ENCODE data around the gene ARID2. TPM values are rescaled to one million over a fixed set of nuclear protein-coding genes. Genes with fewer than 3 reads are reported as not detected.

The ARID2 gene
- polyA plus RNA-seq, 1 donor (not counting 4 experiments of a cell fraction or from before 2014, with no cell fraction given): 15.1 TPM

- H3K4me3 ChIP-seq (ENCODE audit: control insufficient read depth in 2 of 3, extremely low read depth in 1 of 3, insufficient read depth in 2 of 3, low read depth in 1 of 3, low read length in 3 of 3): no peak overlapping the region
- dilution Hi-C loops (cut with MboI; ENCODE audit: extremely low pct_ligation_motif_present, low sequenced_read_pairs): no loop called here
- peaks cover 46% of the 10 kb centered on the region for H3K79me2 ChIP-seq (ENCODE audit: control insufficient read depth, insufficient read depth, low read length)
- no peaks in the 10 kb centered on the region for H3K27me3 ChIP-seq (ENCODE audit: control insufficient read depth, extremely low read depth, insufficient read depth, low read length)
- H3K9me1 ChIP-seq (ENCODE audit: control insufficient read depth, extremely low read depth, insufficient read depth, low read length): no peaks in the 10 kb centered on the region
- H3K27ac ChIP-seq (ENCODE audit: control insufficient read depth, insufficient read depth, low read length): no peak overlapping the region
- no peak for FAIRE-seq
- no peaks in the 10 kb centered on the region for H3K9me3 ChIP-seq (ENCODE audit: control insufficient read depth, low read depth, low read length)
- H3K36me3 ChIP-seq (ENCODE audit: control insufficient read depth in 2 of 2, extremely low read depth in 1 of 2, insufficient read depth in 2 of 2, low read length in 2 of 2): no peaks in the 10 kb centered on the region
- H2AFZ ChIP-seq (ENCODE audit: control insufficient read depth, low read length): no peak overlapping the region
- H4K20me1 ChIP-seq (ENCODE audit: control insufficient read depth, extremely low read depth, insufficient read depth, low read length): no peaks in the 10 kb centered on the region
- H3K9ac ChIP-seq (ENCODE audit: control insufficient read depth, extremely low read depth, insufficient read depth, low read length): no peak overlapping the region
- H3K4me2 ChIP-seq (ENCODE audit: control insufficient read depth, extremely low read depth, insufficient read depth, low read depth, low read length): no peak overlapping the region
- no peak for TF ChIP-seq CTCF (optimal IDR thresholded peaks at IDR 0.05 in 1 of 3, IDR thresholded peaks at IDR 0.05 in 1 of 3, conservative IDR thresholded peaks at IDR 0.05 in 1 of 3; ENCODE audit: extremely low read depth in 1 of 3, insufficient read depth in 2 of 3, low read length in 3 of 3)
- no peak for DNase-seq (ENCODE audit: low read depth, low spot score)
- peaks cover 3% of the 10 kb centered on the region for H3K4me1 ChIP-seq (ENCODE audit: control insufficient read depth, extremely low read depth, insufficient read depth, low read length)
Observed at GRCh38 chr12:45775964-45776363, 46.5 kb downstream of the ARID2 start.

- Histone ChIP-seq H3K9me3 (ENCODE audit: control insufficient read depth, low read depth, low read length) (no peaks in the 10 kb centered on the region), H3K9ac (ENCODE audit: control insufficient read depth, extremely low read depth, insufficient read depth, low read length) (no peak overlapping the region), H3K4me2 (ENCODE audit: control insufficient read depth, extremely low read depth, insufficient read depth, low read depth, low read length) (no peak overlapping the region), H3K79me2 (ENCODE audit: control insufficient read depth, insufficient read depth, low read length) (peaks cover 34% of the 10 kb centered on the region), H3K4me3 (ENCODE audit: control insufficient read depth in 2 of 3, extremely low read depth in 1 of 3, insufficient read depth in 2 of 3, low read depth in 1 of 3, low read length in 3 of 3) (no peak overlapping the region), H4K20me1 (ENCODE audit: control insufficient read depth, extremely low read depth, insufficient read depth, low read length) (no peaks in the 10 kb centered on the region), H3K27me3 (ENCODE audit: control insufficient read depth, extremely low read depth, insufficient read depth, low read length) (no peaks in the 10 kb centered on the region), H3K36me3 (ENCODE audit: control insufficient read depth in 2 of 2, extremely low read depth in 1 of 2, insufficient read depth in 2 of 2, low read length in 2 of 2) (no peaks in the 10 kb centered on the region), H2AFZ (ENCODE audit: control insufficient read depth, low read length) (no peak overlapping the region), H3K27ac (ENCODE audit: control insufficient read depth, insufficient read depth, low read length) (no peak overlapping the region), H3K4me1 (ENCODE audit: control insufficient read depth, extremely low read depth, insufficient read depth, low read length) (no peaks in the 10 kb centered on the region), H3K9me1 (ENCODE audit: control insufficient read depth, extremely low read depth, insufficient read depth, low read length) (no peaks in the 10 kb centered on the region)
- TF ChIP-seq CTCF (optimal IDR thresholded peaks at IDR 0.05 in 1 of 3, IDR thresholded peaks at IDR 0.05 in 1 of 3, conservative IDR thresholded peaks at IDR 0.05 in 1 of 3; ENCODE audit: extremely low read depth in 1 of 3, insufficient read depth in 2 of 3, low read length in 3 of 3) (no peak), EZH2 (IDR thresholded peaks at IDR 0.05; ENCODE audit: low read length) (no peak)
- dilution Hi-C loops (cut with MboI; ENCODE audit: extremely low pct_ligation_motif_present, low sequenced_read_pairs): no loop called here
- DNase-seq (ENCODE audit: low read depth, low spot score): no peak
- FAIRE-seq: no peak
Observed at GRCh38 chr12:45779936-45780335, 50.4 kb downstream of the ARID2 start.

Data from keratinocyte (primary cell).